Cortex of kidney (tissue), 1 donor: Measurements from ENCODE around the gene RASA3.
"Not testable (repeated sequence)": the region's sequence is repeated elsewhere in the genome, so short reads cannot be mapped to it uniquely, and the experiment has no call there.

ENCODE experiments used
- DNase-seq: peaks from one replicate; lab custom pipeline; 2025; lab: John Stamatoyannopoulos, UW

RASA3 gene

DNA sequence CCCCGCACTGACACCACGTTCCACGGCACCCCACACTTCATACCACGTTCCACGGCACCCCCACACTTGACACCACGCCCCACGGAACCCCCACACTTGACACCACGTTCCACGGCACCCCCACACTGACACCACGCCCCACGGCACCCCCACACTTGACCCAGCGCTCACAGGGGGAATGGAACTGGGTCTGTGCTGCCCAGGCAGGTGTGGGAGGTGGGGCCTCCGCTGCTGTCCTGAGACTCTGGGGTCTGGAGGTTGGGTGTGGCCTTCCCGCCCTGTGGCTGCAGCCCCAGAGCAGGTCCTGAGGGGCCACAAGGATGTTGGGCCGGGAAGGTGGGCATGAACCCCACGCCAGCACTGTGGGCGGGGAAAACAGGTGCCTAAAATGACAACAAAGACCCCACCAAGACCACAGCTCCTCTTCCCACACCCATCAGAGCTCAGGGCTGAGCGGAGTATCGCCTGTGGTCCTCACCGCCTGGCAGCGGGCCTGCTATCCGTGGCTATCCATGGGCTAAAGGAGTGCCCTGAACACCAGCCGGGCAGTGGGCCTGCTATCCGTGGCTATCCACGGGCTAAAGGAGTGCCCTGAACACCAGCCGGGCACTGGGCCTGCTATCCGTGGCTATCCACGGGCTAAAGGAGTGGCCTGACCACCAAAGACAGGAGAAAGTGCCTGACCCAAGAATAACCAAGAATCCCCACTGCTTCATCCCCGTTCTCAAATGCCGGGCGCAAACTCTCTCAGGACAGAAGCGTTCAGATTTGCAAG lies 98.7 kb downstream of the RASA3 start:
- no peak for DNase-seq

DNA sequence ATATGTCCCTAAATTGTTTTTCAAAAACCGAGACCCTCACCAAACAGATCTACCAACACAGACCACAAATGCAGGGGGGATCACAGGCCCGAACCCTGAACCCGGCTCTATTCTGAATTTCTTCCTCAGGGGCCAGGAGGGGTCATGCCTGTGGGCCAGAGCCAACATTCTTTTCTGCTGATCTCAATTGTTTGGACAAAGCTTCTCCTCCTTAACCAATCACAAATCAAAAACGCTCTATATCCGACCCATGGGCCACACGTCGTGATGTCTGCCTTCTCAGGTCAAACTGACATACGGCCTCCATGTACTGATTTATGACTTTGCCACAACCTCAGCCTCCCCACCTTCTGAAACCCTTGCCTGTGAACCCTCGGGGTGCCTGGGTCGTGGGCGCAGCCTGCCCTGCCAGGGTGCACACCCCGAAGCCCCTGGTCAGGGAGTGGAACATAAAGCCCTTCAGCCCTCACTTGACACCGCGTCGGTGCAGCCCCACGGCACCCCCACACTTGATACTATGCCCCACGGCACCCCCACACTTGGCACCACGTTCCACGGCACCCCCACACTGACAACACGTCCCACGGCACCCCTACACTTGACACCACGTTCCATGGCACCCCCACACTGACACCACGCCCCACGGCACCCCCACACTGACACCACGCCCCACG lies 100.2 kb downstream of the RASA3 start:
- no peak for DNase-seq

DNA sequence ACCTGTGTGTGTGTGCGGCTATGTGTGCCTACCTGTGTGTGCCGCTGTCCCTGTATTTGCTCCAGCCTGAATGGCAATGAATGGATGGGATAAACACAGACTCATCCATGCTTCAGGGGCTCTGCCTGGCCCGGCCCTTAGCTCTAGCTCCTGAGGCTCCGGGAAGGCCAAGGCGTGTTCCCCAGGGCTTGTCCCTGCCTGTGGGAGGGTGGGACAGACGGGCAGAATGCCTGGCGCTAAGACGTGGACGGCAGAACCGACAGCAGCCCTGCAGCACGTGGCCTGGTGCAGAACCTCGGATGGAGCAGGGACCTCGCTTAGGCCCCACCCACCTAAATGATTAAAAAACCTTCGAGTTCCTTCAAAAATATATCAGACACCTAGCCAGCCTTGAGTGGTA lies 100.8 kb downstream of the RASA3 start:
- no peak for DNase-seq

DNA sequence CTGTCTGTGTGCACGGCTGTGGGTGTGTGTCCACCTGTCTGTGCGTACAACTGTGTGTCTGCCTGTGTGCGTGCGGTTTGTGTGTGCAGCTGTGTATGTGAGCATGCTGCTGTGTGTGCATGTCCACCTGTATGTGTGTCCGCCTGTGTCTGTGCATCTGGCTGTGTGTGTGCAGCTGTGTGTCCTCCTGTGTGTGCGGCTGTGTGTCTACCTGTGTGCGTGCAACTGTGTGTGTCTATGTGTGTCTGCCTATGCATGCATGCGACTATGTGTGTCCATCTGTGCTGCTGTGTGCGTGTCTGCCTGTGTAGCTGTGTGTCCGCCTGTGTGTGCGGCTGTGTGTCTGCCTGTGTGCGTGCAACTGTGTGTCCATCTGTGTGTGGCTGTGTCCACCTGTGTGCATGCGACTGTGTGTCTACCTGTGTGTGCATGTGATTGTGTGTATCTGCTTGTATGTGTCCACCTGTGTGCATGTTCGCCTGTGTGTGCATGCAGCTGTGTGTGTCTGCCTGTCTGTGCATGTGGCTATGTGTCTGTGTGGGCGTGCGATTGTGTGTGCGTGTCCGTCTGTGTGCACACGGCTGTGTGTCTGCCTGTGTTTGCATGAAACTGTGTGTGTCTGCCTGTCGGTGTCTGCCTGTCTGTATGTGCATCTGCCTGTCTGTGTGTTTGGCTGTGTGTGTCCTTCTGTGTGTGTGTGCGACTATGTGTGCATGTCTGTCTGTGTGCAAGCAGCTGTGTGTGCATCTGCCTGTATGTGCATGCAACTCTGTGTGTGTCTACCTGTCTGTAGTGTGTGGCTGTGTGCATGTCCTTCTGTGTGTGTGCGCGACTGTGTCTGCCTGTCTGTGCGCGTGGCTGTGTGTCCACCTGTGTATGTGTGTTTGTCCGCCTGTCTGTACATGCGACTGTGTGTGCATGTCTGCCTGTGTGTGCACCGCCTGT lies 101.5 kb downstream of the RASA3 start:
- DNase-seq, result no peak

DNA sequence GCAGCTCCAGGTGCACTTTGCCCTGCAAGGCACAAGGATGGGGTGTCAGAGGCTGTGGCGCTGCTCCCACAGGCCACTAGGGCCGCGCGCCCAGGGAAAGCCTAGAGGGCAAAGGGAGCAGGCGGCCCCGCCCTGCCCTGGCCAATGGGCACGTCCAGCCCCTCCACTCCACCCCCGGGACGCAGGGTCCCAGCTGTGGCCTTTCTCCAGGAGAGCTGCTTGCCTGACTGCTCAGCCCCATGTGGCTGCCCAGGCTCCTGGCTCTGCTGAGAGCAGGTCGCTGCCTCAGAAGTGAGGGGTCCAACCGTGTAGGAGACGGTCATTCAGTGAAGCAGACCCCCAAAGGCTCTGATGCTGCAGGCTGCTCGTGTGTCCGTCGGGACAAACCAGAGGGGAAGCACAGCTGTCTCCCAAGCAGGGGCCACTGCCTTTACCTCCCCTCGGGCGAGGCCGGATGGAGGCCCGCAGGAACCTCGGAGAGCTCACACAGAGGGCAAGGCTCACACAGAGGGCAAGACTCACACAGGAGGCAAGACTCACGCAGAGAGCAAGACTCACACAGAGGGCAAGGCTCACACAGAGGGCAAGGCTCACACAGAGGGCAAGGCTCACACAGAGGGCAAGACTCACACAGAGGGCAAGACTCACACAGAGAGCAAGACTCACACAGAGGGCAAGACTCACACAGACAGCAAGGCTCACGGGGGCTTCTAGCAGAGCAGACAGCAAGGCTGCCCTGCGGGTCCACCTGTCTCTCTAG lies 102.4 kb downstream of the RASA3 start:
- DNase-seq, result no peak

DNA sequence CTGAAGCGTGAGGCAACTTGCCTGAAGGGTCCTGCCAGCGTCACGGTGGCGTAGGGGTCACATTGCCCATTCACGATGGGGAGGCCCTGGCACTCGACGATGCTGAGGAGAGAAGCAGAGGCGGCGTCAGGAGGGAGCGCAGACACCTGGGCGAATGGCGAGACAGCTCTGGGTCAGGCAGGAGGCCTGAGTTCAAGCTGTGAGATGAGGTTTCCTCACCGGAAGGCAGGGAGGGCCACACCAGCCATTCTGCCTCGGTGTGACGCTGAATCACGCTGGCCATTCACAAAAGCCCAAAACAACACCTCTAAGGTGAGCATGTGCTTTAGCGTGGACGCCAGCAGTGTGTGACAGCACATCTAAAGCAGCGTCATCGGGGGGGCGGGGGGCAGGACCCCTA lies 104.6 kb downstream of the RASA3 start:
- no peak for DNase-seq

DNA sequence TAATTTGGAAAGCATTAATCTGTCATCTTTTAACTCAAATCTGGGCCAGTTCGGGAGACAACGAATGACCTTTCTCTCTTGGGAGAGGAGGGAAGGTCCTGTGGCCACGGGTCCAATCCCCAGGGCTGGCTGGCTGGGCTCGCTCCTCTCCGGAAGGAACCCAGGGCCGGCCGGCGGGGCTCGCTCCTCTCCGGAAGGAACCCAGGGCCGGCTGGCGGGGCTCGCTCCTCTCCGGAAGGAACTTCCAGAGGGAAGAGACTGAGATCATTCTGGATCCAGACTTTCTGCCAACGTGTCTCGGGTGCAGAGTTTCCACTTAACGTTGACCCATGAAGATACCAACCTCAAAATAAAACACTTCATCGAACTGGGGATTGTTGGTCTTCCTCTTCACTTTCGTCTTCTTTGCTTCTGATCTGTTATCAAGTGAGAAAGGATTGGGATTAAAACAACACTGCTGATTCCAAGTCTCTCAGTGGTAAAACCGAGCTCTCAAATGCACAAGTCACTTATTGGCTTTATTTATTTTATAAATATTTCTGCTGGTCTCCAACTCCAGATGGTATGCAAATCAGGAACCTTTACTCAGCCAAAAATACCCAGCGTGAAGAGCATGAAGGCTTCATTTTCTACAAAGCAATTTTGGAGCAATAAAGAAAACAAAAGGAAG lies 105.2 kb downstream of the RASA3 start:
- DNase-seq, result no peak

DNA sequence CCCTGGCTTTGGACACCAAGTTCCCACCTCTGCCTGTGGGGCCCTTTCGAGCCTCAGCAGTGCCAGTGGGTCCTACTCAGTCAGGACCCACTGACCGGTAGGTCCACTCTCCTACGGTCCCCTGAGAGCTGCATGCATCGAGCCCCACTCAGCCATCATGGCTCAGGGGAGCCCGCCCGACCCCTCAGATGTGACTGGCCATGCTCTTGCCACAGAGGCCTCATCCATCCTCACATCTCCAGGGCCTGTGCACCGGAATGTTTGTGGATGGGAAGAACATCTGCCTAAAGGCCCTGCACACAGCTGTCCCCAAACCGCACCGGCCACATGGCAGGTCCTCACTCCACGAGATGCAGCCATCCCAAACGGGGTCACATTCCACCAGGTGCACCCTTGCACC lies 105.9 kb downstream of the RASA3 start:
- DNase-seq, result no peak

DNA sequence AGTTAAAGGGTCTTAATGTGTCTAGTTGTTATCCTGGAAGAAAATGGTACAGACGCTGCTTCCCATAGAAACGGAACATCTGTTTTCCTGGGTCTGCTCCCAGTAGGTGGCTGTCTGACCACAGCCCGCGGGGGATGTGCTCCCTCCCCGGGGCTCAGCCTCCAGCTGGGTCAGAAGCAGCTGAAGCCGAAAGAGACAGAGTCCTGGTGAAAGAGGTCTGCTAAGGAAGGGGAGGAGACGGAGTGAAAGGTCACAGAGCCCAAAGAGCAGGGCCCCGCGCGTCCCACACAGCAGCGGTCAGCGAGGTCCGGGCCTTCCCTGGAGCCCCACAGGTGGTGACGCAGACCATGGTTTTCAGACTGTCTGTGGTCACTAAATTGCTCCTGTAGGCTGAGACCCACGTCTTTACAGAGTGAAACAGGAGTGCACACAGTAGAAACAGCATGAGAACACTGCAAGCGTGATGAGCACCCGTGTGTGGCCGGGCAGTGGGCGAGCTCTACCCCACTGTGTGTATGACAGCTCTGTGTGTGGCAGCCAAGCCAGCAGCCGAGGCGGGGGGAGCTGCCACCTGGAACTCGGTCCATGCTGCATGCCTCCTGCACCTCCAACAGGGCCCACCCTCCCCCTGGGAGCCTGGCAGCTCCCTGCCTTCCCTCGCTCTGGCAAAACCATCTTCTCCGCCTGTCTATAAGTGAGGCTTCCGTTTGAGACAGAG lies 106.5 kb downstream of the RASA3 start:
- no peak for DNase-seq

DNA sequence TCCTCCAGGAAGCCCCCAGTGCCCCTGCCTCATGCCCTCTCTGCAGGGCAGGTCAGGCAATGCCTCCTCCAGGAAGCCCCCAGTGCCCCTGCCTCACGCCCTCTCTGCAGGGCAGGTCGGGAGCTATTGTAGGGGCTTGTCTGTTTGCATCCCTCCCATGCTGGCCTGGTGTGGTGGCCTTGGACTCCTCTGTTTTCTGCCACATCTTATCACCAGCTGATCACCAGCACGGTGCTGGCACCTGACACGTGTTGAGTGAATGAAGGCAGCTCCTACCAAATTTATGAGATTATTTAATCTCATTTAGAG lies 107.1 kb downstream of the RASA3 start:
- no peak for DNase-seq

DNA sequence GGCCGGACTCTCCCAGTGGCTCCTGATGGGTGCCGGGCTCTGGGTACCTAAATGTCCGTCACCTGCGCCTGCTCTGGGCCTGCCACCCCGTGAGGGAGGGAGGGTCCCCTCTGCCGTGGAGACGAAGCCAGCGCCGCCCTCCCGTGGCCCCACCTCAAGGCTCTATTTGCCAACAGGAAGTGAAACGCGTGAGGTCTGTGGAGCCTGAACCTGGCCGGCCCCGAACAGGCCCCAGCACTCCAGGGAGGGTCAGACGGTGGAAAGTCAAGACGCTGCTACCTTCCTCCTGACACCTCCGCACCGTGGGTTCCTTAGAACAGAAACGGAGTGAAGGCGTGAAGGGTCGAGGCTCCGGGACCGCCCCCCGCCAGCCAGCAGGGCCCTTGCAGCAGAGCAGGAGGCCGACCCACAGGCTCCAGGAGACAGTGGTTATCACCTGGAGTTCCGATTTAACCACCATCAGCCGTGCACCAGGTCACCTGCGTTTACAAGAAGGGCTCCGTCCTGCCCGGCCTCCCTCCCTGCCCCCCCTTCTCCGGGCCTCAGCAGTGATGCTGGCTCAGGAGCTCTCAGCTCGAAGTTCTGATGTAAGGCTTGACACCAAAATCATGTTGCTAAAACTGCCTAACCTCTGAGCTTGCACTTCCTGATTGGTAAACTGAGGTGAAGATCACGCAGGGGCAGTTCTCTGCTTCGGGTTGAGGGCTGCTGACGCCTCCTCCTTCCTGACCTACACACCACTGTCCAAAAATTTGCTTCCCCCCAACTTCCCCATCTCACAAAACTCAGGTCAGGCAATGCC lies 107.6 kb downstream of the RASA3 start:
- no peak for DNase-seq

DNA sequence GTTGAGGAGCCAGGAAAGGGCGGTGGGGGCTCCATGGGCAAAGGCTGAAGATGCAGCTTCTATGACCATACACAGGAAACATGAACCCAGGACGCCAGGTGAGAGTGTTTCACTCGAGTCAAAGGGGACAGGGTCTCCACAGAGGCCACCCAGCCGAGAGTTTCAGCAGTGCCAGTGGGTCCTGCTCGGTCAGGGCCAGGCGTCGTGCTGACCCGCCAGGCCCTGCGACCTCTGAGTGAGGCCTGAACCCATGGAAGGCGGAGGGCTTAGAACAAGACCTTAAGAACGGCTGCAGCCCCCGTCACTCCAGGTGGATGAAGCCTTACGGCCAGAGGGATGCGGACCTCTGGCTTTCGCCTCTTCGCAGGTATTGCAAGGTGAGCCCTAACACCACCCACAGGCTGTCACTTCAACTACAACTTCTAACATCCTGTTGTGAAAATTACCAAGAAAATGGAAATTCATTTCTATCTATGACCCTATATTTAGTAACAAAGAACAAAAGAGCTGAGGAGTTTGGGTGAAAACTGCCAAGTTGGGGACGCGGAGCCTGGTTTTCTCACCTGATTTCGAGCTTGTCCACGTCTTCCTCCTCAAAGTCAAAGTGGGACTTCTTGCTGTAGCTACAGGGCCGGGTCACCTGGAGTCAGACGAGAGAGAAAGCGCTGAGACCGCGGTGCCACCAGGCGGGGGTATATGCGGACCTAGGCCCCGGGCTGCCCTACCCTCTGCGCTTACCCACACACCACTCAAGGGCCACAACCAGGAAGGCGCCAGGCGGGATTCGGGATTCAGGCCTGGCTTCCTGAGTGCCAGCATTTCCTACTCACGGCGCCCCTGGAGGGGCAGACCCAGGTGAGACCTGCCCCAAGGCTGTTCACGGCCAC lies 108.5 kb downstream of the RASA3 start:
- DNase-seq, result no peak

DNA sequence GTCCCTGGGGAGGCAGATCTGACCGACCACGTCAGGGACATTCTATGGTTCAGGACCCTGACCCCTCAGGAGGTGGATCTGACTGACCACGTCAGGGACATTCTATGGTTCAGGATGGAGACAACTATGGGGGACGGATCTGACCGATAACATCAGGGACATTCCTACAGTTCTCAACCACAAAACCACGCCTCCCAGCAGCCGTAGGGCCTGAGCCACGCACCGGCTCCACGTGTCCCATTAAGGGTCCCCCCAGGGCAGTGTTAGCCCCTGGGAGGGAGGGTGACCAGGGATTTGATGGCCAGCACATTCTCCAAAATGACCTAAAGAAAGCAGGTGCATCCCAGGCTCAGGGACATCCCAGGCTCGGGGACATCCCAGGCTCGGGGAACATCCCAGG lies 109.5 kb downstream of the RASA3 start:
- no peak for DNase-seq

DNA sequence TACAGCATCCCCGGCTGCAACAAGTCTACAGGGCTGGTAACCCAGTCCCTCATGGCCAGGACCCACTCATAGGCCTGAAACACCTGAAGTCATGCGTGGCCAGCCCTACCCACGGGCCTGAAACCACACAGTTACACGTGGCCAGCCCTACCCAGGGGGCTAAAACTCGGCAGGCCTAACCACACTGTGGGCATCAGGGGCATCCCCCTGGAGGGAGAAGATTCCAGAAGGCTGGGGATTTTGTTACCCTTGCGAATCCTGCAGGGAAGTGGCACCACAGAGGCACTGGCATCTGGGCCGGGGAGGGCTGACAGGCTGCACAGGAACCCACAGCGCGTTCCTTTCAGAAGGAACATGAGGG lies 110.1 kb downstream of the RASA3 start:
- no peak for DNase-seq

DNA sequence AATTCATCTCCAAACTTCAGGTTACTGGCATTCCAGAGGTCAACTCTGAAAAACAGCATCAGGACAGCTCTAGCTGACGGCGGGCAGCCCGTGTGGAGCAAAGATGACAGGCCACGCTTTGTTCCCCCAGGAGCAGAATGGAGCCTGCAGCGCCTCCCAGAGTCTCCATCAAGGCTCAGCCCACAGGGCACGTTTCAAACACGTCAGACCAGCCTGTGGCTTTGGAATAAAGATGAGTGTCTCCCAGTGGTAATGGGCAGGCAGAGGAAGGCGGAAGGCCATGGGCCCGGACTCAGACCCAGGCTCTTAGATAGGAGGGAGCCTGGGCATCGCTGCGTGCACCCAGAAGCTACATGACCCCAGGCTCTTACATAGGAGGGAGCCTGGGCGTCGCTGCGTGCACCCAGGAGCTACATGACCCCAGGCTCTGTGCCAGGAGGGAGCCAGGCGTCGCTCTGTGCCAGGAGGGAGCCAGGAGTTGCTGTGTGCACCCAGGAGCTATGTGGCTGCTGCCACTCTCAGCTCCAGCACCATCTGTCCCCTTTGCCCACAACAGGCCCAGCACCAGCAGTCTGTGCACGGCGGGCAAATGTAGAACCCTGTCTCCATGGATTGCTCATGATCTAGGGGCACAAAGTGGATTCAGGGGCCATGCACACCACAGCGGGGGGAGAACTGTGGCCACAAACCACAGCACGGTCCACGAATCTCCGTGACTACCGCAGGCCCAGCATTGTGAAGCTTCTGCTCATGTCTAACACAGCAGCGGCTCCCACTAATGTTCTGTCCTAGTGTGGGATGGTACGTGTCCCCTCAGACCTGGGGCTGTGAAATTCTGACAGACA lies 110.7 kb downstream of the RASA3 start:
- no peak for DNase-seq

DNA sequence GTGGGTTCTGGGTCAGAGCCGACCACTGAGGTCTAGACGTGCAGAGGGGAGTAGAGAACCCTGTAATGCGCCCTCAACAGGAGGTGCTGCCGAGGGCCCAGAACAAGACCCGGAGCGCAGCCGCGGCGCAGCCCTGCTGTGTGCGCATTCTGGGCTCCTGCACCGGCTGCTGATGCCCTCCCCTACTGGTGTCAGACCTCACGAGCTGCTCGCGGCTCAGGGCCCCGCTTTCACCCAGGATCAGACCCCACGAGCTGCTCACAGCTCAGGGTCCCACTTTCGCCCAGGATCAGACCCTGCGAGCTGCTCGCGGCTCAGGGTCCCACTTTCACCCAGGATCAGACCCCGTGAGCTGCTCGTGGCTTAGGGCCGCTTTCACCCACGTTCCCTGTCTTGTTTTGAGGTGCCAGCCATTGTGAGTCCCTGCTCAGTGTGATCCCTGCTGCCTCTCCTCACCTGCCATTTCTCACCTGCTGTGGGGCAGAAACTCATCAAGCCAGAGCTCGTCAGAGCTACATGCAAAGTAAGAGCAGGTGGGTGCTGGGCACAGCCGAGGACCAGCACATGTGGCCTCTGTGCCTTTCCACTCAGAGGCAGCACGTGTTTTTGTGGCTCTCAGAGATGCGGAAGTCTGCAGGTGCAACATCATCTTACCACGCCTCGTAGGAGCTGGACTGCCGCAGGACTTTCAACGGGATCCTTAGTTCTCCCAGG lies 111.5 kb downstream of the RASA3 start:
- DNase-seq, result no peak

DNA sequence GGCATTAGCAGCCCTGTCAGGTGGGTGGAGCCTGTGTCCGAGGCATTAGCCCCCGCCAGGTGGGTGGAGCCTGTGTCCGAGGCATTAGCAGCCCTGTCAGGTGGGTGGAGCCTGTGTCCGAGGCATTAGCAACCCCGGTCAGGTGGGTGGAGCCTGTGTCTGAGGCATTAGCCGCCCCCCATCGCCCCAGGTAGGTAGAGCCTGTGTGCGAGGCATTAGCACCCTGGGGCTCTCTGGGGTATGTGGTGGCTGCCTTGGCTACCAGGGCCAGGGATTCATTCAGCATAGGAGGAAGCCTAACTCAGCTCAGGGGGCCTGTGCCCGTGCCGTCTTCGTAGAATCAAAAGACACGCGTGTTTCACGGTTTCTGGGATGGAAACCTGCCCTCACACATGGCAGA lies 112.3 kb downstream of the RASA3 start:
- DNase-seq, result not testable (repeated sequence)
